ENCODE results near the gene EFNB2. TPM values are rescaled to one million over a fixed set of nuclear protein-coding genes. Genes with fewer than 3 reads are reported as not detected.

Gene EFNB2
- total RNA-seq, 2 donors from 2014 or later: 4.6 to 6.7 TPM

DNA sequence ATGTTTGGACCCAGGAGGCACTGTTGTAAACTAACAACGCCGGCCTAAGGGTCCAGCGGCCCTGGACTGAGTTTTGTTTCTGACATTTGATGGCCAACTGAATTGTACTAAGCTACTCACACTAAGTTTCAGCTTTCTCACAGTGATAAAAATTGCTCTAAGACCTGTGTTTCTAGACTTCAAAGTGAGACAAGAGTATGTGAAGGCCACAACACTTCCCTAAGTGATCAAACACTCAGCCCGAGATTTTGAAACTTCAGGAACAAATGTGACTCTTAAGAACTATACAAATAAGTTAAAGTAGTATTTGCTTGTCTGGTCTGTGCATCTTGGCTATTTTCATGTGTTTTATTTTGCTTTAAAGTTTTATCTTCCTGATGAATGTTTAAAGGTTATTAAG is 30.2 kb downstream of the EFNB2 start:
- intact Hi-C loops (cut with DNase I): no loop called here
- Histone ChIP-seq H3K27ac (no peak overlapping the region), H3K9me3 (no peaks in the 10 kb centered on the region), H3K4me1 (no peaks in the 10 kb centered on the region), H3K36me3 (replicated peaks in 1 of 2; ENCODE audit: insufficient read depth in 1 of 2, low read depth in 2 of 2) (no peaks in the 10 kb centered on the region), H3K4me3 (no peak overlapping the region), H3K27me3 (no peaks in the 10 kb centered on the region)
- ATAC-seq (no peak), DNase-seq (no peak)
- WGBS, 2 donors: 80 to 83% methylated on average over 4 of the region's 4 CpGs
- TF ChIP-seq, protein P1, sequence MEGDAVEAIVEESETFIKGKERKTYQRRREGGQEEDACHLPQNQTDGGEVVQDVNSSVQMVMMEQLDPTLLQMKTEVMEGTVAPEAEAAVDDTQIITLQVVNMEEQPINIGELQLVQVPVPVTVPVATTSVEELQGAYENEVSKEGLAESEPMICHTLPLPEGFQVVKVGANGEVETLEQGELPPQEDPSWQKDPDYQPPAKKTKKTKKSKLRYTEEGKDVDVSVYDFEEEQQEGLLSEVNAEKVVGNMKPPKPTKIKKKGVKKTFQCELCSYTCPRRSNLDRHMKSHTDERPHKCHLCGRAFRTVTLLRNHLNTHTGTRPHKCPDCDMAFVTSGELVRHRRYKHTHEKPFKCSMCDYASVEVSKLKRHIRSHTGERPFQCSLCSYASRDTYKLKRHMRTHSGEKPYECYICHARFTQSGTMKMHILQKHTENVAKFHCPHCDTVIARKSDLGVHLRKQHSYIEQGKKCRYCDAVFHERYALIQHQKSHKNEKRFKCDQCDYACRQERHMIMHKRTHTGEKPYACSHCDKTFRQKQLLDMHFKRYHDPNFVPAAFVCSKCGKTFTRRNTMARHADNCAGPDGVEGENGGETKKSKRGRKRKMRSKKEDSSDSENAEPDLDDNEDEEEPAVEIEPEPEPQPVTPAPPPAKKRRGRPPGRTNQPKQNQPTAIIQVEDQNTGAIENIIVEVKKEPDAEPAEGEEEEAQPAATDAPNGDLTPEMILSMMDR (IDR thresholded peaks at IDR 0.05): no peak
- TF ChIP-seq POLR2A (IDR thresholded peaks at IDR 0.05): no peak

DNA sequence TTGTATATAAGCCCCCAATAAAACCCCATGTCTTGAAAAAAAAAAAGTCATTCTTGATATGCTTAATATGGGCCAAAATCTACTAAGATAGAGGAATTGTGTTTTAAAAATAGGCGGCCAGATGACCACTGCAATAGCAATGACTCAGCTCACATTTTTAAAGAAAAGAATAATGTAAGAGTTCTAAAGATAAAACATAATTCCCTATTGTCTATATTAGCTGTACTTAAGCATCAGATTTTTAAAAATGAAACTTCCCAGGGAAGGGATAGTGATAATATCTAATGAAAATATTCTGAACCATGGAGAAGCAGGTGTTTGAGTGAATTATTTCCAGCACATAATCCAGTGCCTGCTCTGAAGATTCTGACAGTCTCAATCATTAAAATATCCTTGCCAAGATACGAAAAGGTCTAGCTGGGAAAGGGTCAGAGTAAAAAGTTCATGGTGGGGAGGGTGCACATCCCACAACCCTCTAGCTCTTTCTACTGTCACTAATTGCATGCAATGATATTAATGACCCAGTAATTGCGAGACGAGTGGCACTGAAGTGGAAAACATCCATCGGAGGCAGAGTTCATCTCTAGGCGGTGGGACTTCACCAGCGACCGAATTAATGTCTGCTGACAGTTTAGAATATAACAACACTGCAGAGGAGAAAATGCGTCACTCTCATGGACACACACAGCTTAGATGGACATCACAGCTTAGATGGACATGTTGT is 31.6 kb downstream of the EFNB2 start:
- Histone ChIP-seq H3K4me3 (no peak overlapping the region), H3K27ac (no peak overlapping the region), H3K27me3 (no peaks in the 10 kb centered on the region), H3K36me3 (replicated peaks in 1 of 2; ENCODE audit: insufficient read depth in 1 of 2, low read depth in 2 of 2) (no peaks in the 10 kb centered on the region), H3K9me3 (no peaks in the 10 kb centered on the region), H3K4me1 (no peaks in the 10 kb centered on the region)
- intact Hi-C loops (cut with DNase I): no loop called here
- WGBS, 2 donors: 84 to 88% methylated on average over 9 of the region's 9 CpGs
- ATAC-seq (no peak), DNase-seq (no peak)
- TF ChIP-seq POLR2A (IDR thresholded peaks at IDR 0.05): no peak
- TF ChIP-seq, protein P1 (IDR thresholded peaks at IDR 0.05): no peak

- intact Hi-C loops (cut with DNase I): no loop called here
These were observed 32.2 kb downstream of the EFNB2 start for GRCh38 chr13:106503272-106503671.

GRCh38 chr13:106500445-106500844 is 35.0 kb downstream of the EFNB2 start:
- WGBS, 2 donors: 72 to 74% methylated on average over 6 of the region's 6 CpGs
- no peaks in the 10 kb centered on the region for H3K9me3 ChIP-seq
- no peak for DNase-seq
- H3K4me3 ChIP-seq: no peak overlapping the region
- no peaks in the 10 kb centered on the region for H3K4me1 ChIP-seq
- TF ChIP-seq, protein P1 (IDR thresholded peaks at IDR 0.05): no peak
- TF ChIP-seq POLR2A (IDR thresholded peaks at IDR 0.05): no peak
- no peak overlapping the region for H3K27ac ChIP-seq
- H3K27me3 ChIP-seq: no peaks in the 10 kb centered on the region
- intact Hi-C loops (cut with DNase I): no loop called here
- no peak for ATAC-seq
- no peaks in the 10 kb centered on the region for H3K36me3 ChIP-seq (replicated peaks in 1 of 2; ENCODE audit: insufficient read depth in 1 of 2, low read depth in 2 of 2)

More at GRCh38 chr13:106503272-106503671, 32.2 kb downstream of the EFNB2 start:
- no peak overlapping the region for H3K4me3 ChIP-seq
- DNase-seq (no peak), ATAC-seq (no peak)
- no peaks in the 10 kb centered on the region for H3K4me1 ChIP-seq
- no peak overlapping the region for H3K27ac ChIP-seq
- H3K27me3 ChIP-seq: no peaks in the 10 kb centered on the region
- H3K36me3 ChIP-seq (replicated peaks in 1 of 2; ENCODE audit: insufficient read depth in 1 of 2, low read depth in 2 of 2): no peaks in the 10 kb centered on the region
- no peaks in the 10 kb centered on the region for H3K9me3 ChIP-seq
- TF ChIP-seq POLR2A (IDR thresholded peaks at IDR 0.05): no peak
- TF ChIP-seq, protein P1 (IDR thresholded peaks at IDR 0.05): no peak
- 80 to 82% methylated on average over 5 of the region's 5 CpGs for WGBS, 2 donors

- intact Hi-C loops (cut with DNase I): no loop called here
- no peak overlapping the region for H3K4me3 ChIP-seq
- no peaks in the 10 kb centered on the region for H3K9me3 ChIP-seq
- no peaks in the 10 kb centered on the region for H3K27me3 ChIP-seq
- DNase-seq (no peak), ATAC-seq (no peak)
- no peak overlapping the region for H3K27ac ChIP-seq
- H3K36me3 ChIP-seq (replicated peaks in 1 of 2; ENCODE audit: insufficient read depth in 1 of 2, low read depth in 2 of 2): no peaks in the 10 kb centered on the region
- 67 to 82% methylated on average over 4 of the region's 4 CpGs for WGBS, 2 donors
- no peak for TF ChIP-seq POLR2A (IDR thresholded peaks at IDR 0.05)
- TF ChIP-seq, protein P1 (IDR thresholded peaks at IDR 0.05): no peak
- H3K4me1 ChIP-seq: no peaks in the 10 kb centered on the region
These were observed 35.6 kb downstream of the EFNB2 start for GRCh38 chr13:106499896-106500295.

All from body of pancreas (tissue), 4 donors.